Prostate gland (tissue), 2 donors: ENCODE results near the gene PLCH2. TPM values are rescaled to one million over a fixed set of nuclear protein-coding genes. Genes with fewer than 3 reads are reported as not detected.
A peak's percentile ranks its signal among the peaks of the same experiment; 100 is the strongest.

ENCODE experiments used
- DNase-seq: peaks from one replicate; pipeline ENCODE4 v3.0.0-alpha.2; 2019; ENCODE audit warnings: low spot score
- H3K27ac ChIP-seq, 2 donors: fragments of 200-600 bp; sonication (generic); 2 replicates each; pipeline ENCODE4 v1.5.1; 2017 to 2019
- H3K27me3 ChIP-seq: fragments of 200-600 bp; sonication (generic); replicated peaks from 2 replicates; pipeline ENCODE4 v1.5.1; 2019; ENCODE audit not compliant: insufficient read depth
- H3K36me3 ChIP-seq, 2 donors: fragments of 200-600 bp; sonication (generic); 1 replicate in 1 of 2; 2 replicates in 1 of 2; pipeline versions ENCODE4 v1.5.1 to v1.8.1; 2017 to 2019
- H3K4me1 ChIP-seq: fragments of 200-600 bp; sonication (generic); replicated peaks from 2 replicates; pipeline ENCODE4 v1.5.1; 2019
- H3K4me3 ChIP-seq, 2 donors: fragments of 200-600 bp; sonication (generic); 2 replicates each; pipeline ENCODE4 v1.5.1; 2017 to 2019
- H3K9me3 ChIP-seq: fragments of 200-600 bp; sonication (generic); 2 replicates; pipeline ENCODE4 v1.5.1; 2017
- CTCF ChIP-seq, 4 experiments: fragments of 200-600 bp in 2 of 4; fragments of 450-650 bp in 2 of 4; sonication (generic) in 2 of 4; IDR thresholded peaks; 1 replicate in 3 of 4; 2 replicates in 1 of 4; pipeline ENCODE4 v1.5.1; 2016 to 2019; ENCODE audit warnings: antibody characterized with exemption in 4 of 4, mild to moderate bottlenecking in 2 of 4, moderate library complexity in 2 of 4
- POLR2A ChIP-seq: fragments of 450-650 bp; IDR thresholded peaks from one replicate; pipeline ENCODE4 v1.6.1; 2016; ENCODE audit warnings: antibody characterized with exemption, mild to moderate bottlenecking
- POLR2AphosphoS5 ChIP-seq: sonication (generic); formaldehyde crosslinking; IDR thresholded peaks from one replicate; pipeline ENCODE4 v1.6.1; 2017; ENCODE audit warnings: antibody characterized with exemption
- WGBS: methylation state at CpG from one replicate; pipeline ENCODE4 v1.1.5; 2018; 5-methylcytosine and 5-hydroxymethylcytosine counted together
- intact Hi-C: fragments of 100-400 bp; cut with DNase I; formaldehyde crosslinking; loops from one replicate; pipeline ENCODE4 v1.14.2; 2022
- total RNA-seq, 2 donors: library from RNA; depleted of rRNA; stranded (reverse); fragments of >200 nt; gene quantifications; one replicate each; pipeline ENCODE4 v1.1.0, GENCODE V29; 2016

Gene PLCH2
- total RNA-seq, 2 donors from 2014 or later = 29.8 to 41.0 TPM

GRCh38 chr1:2479186-2479585, 3.1 kb downstream of the PLCH2 start:
- no peaks in the 10 kb centered on the region for H3K36me3 ChIP-seq
- H3K4me1 ChIP-seq = peaks cover 14% of the 10 kb centered on the region
- intact Hi-C loops = no loop called here
- TF ChIP-seq CTCF (IDR thresholded peaks at IDR 0.05) (no peak), POLR2A (no peak), POLR2AphosphoS5 (no peak)
- no peaks in the 10 kb centered on the region for H3K9me3 ChIP-seq
- 86% methylated on average over 18 of the region's 20 CpGs for WGBS
- H3K4me3 ChIP-seq = no peak overlapping the region
- no peak for DNase-seq
- H3K27ac ChIP-seq = no peak overlapping the region
- H3K27me3 ChIP-seq = no peaks in the 10 kb centered on the region

- intact Hi-C loops = no loop called here
- H3K27ac ChIP-seq = peak overlapping the region; percentile 52 to 69
Measured at GRCh38 chr1:2479618-2480017, 3.5 kb downstream of the PLCH2 start.

GRCh38 chr1:2480236-2480985, 4.3 kb downstream of the PLCH2 start:
- no peak for TF ChIP-seq POLR2A
- peak; percentile 49 for TF ChIP-seq POLR2AphosphoS5
- peak; percentile 50 for DNase-seq
- 69% methylated on average over 17 of the region's 18 CpGs for WGBS
- no peaks in the 10 kb centered on the region for H3K9me3 ChIP-seq
- peak overlapping the region; percentile 52 to 69 for H3K27ac ChIP-seq
- no peaks in the 10 kb centered on the region for H3K36me3 ChIP-seq
- peaks cover 14% of the 10 kb centered on the region for H3K4me1 ChIP-seq
- no peaks in the 10 kb centered on the region for H3K27me3 ChIP-seq
- H3K4me3 ChIP-seq = no peak overlapping the region
- intact Hi-C loops = no loop called here

More at GRCh38 chr1:2479618-2480017, 3.5 kb downstream of the PLCH2 start:
- 81% methylated on average over 28 of the region's 28 CpGs for WGBS
- DNase-seq = no peak
- TF ChIP-seq CTCF (IDR thresholded peaks at IDR 0.05) (no peak), POLR2A (no peak), POLR2AphosphoS5 (no peak)
- peaks cover 14% of the 10 kb centered on the region for H3K4me1 ChIP-seq
- no peaks in the 10 kb centered on the region for H3K36me3 ChIP-seq
- no peak overlapping the region for H3K4me3 ChIP-seq
- H3K27me3 ChIP-seq = no peaks in the 10 kb centered on the region
- no peaks in the 10 kb centered on the region for H3K9me3 ChIP-seq

GRCh38 chr1:2480986-2481364, 4.9 kb downstream of the PLCH2 start:
- Histone ChIP-seq H3K27me3 (no peaks in the 10 kb centered on the region), H3K9me3 (no peaks in the 10 kb centered on the region), H3K4me3 (no peak overlapping the region), H3K36me3 (no peaks in the 10 kb centered on the region), H3K4me1 (peaks cover 14% of the 10 kb centered on the region), H3K27ac (peak overlapping the region; percentile 52 to 69)
- DNase-seq = peak; percentile 61
- intact Hi-C loops = no loop called here
- WGBS = 76% methylated on average over 12 of the region's 12 CpGs
- TF ChIP-seq POLR2AphosphoS5 = peak; percentile 42
- TF ChIP-seq POLR2A = no peak

GRCh38 chr1:2481885-2482284, 5.8 kb downstream of the PLCH2 start:
- TF ChIP-seq POLR2AphosphoS5 (no peak), CTCF (IDR thresholded peaks at IDR 0.05) (no peak), POLR2A (no peak)
- H3K9me3 ChIP-seq = no peaks in the 10 kb centered on the region
- H3K27me3 ChIP-seq = no peaks in the 10 kb centered on the region
- 57% methylated on average over 10 of the region's 10 CpGs for WGBS
- intact Hi-C loops = no loop called here
- H3K4me1 ChIP-seq = peaks cover 14% of the 10 kb centered on the region
- H3K4me3 ChIP-seq = no peak overlapping the region
- H3K27ac ChIP-seq = peak overlapping the region in 1 of 2 donors; percentile 69
- no peak for DNase-seq
- H3K36me3 ChIP-seq = no peaks in the 10 kb centered on the region

GRCh38 chr1:2482588-2482987, 6.5 kb downstream of the PLCH2 start:
- Histone ChIP-seq H3K4me3 (no peak overlapping the region), H3K4me1 (peaks cover 14% of the 10 kb centered on the region), H3K9me3 (no peaks in the 10 kb centered on the region), H3K27me3 (no peaks in the 10 kb centered on the region), H3K27ac (no peak overlapping the region), H3K36me3 (no peaks in the 10 kb centered on the region)
- no peak for DNase-seq
- intact Hi-C loops = no loop called here
- TF ChIP-seq POLR2A = no peak
- TF ChIP-seq POLR2AphosphoS5 = no peak
- no peak for TF ChIP-seq CTCF (IDR thresholded peaks at IDR 0.05)
- 82% methylated on average over 9 of the region's 11 CpGs for WGBS
